Keratinocyte (primary cell): ENCODE measurements around the gene C19orf85. TPM values are rescaled to one million over a fixed set of nuclear protein-coding genes. Genes with fewer than 3 reads are reported as not detected.

Experiments used
- DNase-seq: peaks from one replicate; pipeline ENCODE4 v3.0.0-alpha.2; 2011; ENCODE audit warnings: low read depth, missing footprints, low spot score
- FAIRE-seq: peaks from 2 replicates; lab custom pipeline; 2011; peaks lifted over from hg19 to GRCh38; lab: Jason Lieb, UNC
- H2AFZ ChIP-seq: 2 replicates; pipeline ENCODE4 v1.6.0; 2012; ENCODE audit warnings: low read length, control low read depth, inconsistent platforms; ENCODE audit not compliant: control insufficient read depth
- H3K27ac ChIP-seq: 2 replicates; pipeline ENCODE4 v1.5.1; 2011; ENCODE audit warnings: low read length; ENCODE audit not compliant: control insufficient read depth, insufficient read depth
- H3K27me3 ChIP-seq: 3 replicates; pipeline ENCODE4 v1.6.0; 2011; ENCODE audit warnings: low read length; ENCODE audit not compliant: control insufficient read depth, insufficient read depth; ENCODE audit errors: extremely low read depth
- H3K36me3 ChIP-seq, 2 experiments: 2 replicates in 1 of 2; 3 replicates in 1 of 2; pipeline ENCODE4 v1.5.1; 2011; ENCODE audit warnings: low read length in 2 of 2, mild to moderate bottlenecking in 1 of 2; ENCODE audit not compliant: control insufficient read depth in 2 of 2, insufficient read depth in 2 of 2; ENCODE audit errors: extremely low read depth in 1 of 2
- H3K4me1 ChIP-seq: 3 replicates; pipeline ENCODE4 v1.5.1; 2011; ENCODE audit warnings: low read length; ENCODE audit not compliant: control insufficient read depth, insufficient read depth; ENCODE audit errors: extremely low read depth
- H3K4me2 ChIP-seq: 3 replicates; pipeline ENCODE4 v1.6.0; 2011; ENCODE audit warnings: low read depth, low read length; ENCODE audit not compliant: control insufficient read depth, insufficient read depth; ENCODE audit errors: extremely low read depth
- H3K4me3 ChIP-seq, 3 experiments: fragments of 200-600 bp in 1 of 3; sonication (generic) in 1 of 3; 2 replicates in 2 of 3; 3 replicates in 1 of 3; pipeline ENCODE4 v1.5.1; 2011 to 2016; ENCODE audit warnings: low read length in 3 of 3, mild to moderate bottlenecking in 3 of 3, control low read depth in 2 of 3, inconsistent platforms in 1 of 3, low read depth in 1 of 3, mixed read lengths in 1 of 3, mixed run types in 1 of 3, moderate library complexity in 1 of 3; ENCODE audit not compliant: control insufficient read depth in 2 of 3, insufficient read depth in 2 of 3; ENCODE audit errors: extremely low read depth in 1 of 3
- H3K79me2 ChIP-seq: 2 replicates; pipeline ENCODE4 v1.6.0; 2012; ENCODE audit warnings: low read length; ENCODE audit not compliant: control insufficient read depth, insufficient read depth
- H3K9ac ChIP-seq: 3 replicates; pipeline ENCODE4 v1.6.0; 2011; ENCODE audit warnings: low read length; ENCODE audit not compliant: control insufficient read depth, insufficient read depth; ENCODE audit errors: extremely low read depth
- H3K9me1 ChIP-seq: 3 replicates; pipeline ENCODE4 v1.6.0; 2011; ENCODE audit warnings: low read length; ENCODE audit not compliant: control insufficient read depth, insufficient read depth; ENCODE audit errors: extremely low read depth
- H3K9me3 ChIP-seq: 2 replicates; pipeline ENCODE4 v1.5.1; 2012; ENCODE audit warnings: low read depth, low read length; ENCODE audit not compliant: control insufficient read depth
- H4K20me1 ChIP-seq: 3 replicates; pipeline ENCODE4 v1.6.0; 2011; ENCODE audit warnings: low read length; ENCODE audit not compliant: control insufficient read depth, insufficient read depth; ENCODE audit errors: extremely low read depth
- EZH2 ChIP-seq: IDR thresholded peaks from one replicate; pipeline ENCODE4 v1.6.1; 2012; ENCODE audit warnings: inconsistent platforms, mild to moderate bottlenecking, low read length, moderate library complexity
- dilution Hi-C: fragments of 300-500 bp; cut with MboI; formaldehyde crosslinking; loops from one replicate; pipeline ENCODE4 v1.7.0; 2020; ENCODE audit warnings: low sequenced_read_pairs; ENCODE audit not compliant: extremely low pct_ligation_motif_present
- polyA plus RNA-seq, 5 experiments: library from polyadenylated mRNA; depleted of rRNA in 3 of 5; stranded (reverse) in 3 of 5; stranded (forward) in 1 of 5; unstranded in 1 of 5; fragments of >200 nt; gene quantifications; 1 replicate in 1 of 5; 2 replicates in 3 of 5; 3 replicates in 1 of 5; pipeline versions ENCODE4 v1.2.1 to v1.2.3, GENCODE V29; 2011 to 2012; ENCODE audit warnings: missing spikeins in 2 of 5, low read depth in 1 of 5, low replicate concordance in 1 of 5
- TF ChIP-seq, protein P1 (sequence below), 3 experiments: IDR thresholded peaks in 1 of 3; conservative IDR thresholded peaks in 1 of 3; optimal IDR thresholded peaks in 1 of 3; 2 replicates in 2 of 3; 3 replicates in 1 of 3; pipeline versions ENCODE3 to v1.5.1; 2011; ENCODE audit warnings: low read length in 3 of 3, mild to moderate bottlenecking in 3 of 3, moderate library complexity in 2 of 3, control low read depth in 1 of 3, inconsistent platforms in 1 of 3; ENCODE audit not compliant: insufficient read depth in 2 of 3; ENCODE audit errors: extremely low read depth in 1 of 3

The C19orf85 gene
- polyA plus RNA-seq, 1 donor (not counting 4 experiments of a cell fraction or from before 2014, with no cell fraction given) = not detected

DNA sequence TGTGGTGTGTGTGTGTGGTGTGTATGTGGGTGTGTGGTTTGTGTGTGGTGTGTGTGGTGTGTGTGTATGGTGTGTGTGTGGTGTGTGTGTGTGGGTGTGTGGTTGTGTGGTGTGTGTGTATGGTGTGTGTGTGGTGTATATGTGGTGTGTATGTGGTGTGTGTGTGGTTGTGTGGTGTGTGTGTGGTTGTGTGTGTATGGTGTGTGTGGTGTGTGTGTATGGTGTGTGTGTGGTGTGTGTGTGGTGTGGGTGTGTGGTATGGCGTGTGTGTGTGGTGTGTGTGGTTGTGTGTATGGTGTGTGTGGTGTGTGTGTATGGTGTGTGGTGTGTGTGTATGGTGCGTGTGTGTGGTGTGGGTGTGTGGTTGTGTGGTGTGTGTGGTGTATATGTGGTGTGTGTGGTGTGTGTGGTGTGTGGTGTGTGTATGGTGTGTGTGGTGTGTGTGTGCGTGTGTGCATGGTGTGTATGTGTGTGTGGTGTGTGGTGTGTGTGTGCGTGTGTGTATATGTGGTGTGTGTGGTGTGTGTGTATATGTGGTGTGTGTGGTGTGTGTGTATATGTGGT lies 30.1 kb downstream of the C19orf85 start:
- H3K27me3 ChIP-seq = peaks cover 29% of the 10 kb centered on the region
- DNase-seq (no peak), FAIRE-seq (peak; percentile 74)
- H3K9me3 ChIP-seq = no peaks in the 10 kb centered on the region
- H2AFZ ChIP-seq = no peak overlapping the region
- no peak overlapping the region for H3K4me3 ChIP-seq
- H3K27ac ChIP-seq = no peak overlapping the region
- TF ChIP-seq EZH2 = no peak
- TF ChIP-seq, protein P1, sequence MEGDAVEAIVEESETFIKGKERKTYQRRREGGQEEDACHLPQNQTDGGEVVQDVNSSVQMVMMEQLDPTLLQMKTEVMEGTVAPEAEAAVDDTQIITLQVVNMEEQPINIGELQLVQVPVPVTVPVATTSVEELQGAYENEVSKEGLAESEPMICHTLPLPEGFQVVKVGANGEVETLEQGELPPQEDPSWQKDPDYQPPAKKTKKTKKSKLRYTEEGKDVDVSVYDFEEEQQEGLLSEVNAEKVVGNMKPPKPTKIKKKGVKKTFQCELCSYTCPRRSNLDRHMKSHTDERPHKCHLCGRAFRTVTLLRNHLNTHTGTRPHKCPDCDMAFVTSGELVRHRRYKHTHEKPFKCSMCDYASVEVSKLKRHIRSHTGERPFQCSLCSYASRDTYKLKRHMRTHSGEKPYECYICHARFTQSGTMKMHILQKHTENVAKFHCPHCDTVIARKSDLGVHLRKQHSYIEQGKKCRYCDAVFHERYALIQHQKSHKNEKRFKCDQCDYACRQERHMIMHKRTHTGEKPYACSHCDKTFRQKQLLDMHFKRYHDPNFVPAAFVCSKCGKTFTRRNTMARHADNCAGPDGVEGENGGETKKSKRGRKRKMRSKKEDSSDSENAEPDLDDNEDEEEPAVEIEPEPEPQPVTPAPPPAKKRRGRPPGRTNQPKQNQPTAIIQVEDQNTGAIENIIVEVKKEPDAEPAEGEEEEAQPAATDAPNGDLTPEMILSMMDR (optimal IDR thresholded peaks at IDR 0.05 in 1 of 3, IDR thresholded peaks at IDR 0.05 in 1 of 3, conservative IDR thresholded peaks at IDR 0.05 in 1 of 3; ENCODE audit: extremely low read depth in 1 of 3, insufficient read depth in 2 of 3, low read length in 3 of 3) = no peak
- H3K9me1 ChIP-seq = no peaks in the 10 kb centered on the region
- H3K4me1 ChIP-seq = no peaks in the 10 kb centered on the region
- H3K79me2 ChIP-seq = no peaks in the 10 kb centered on the region
- dilution Hi-C loops = no loop called here
- H4K20me1 ChIP-seq = peaks cover 9% of the 10 kb centered on the region
- H3K4me2 ChIP-seq = no peak overlapping the region
- no peak overlapping the region for H3K9ac ChIP-seq
- H3K36me3 ChIP-seq = no peaks in the 10 kb centered on the region

DNA sequence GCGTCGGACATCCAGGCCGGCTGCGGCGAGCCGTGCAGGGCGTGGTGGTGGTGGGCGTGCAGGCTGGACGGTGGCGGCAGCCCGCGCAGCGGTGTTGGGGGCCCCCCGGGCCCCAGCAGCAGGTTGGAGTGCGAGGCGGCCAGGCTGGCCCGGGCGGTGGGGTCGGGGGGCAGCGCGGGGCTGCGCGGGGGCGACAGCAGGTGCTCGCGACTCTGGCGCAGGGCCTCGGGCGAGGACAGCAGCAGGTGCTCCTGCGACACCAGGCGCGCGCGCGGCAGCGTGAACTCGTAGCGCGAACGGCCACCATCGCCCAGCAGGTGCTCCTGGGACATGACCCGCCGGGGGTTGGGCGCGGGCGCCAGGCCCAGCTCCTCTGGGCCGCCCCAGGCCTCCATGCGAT lies 31.3 kb downstream of the C19orf85 start:
- no peak overlapping the region for H3K27ac ChIP-seq
- no peak for DNase-seq
- TF ChIP-seq EZH2 = no peak
- TF ChIP-seq, protein P1 (optimal IDR thresholded peaks at IDR 0.05 in 1 of 3, IDR thresholded peaks at IDR 0.05 in 1 of 3, conservative IDR thresholded peaks at IDR 0.05 in 1 of 3; ENCODE audit: extremely low read depth in 1 of 3, insufficient read depth in 2 of 3, low read length in 3 of 3) = no peak
- no peaks in the 10 kb centered on the region for H3K9me1 ChIP-seq
- H4K20me1 ChIP-seq = peaks cover 8% of the 10 kb centered on the region
- H3K9me3 ChIP-seq = no peaks in the 10 kb centered on the region
- no peak overlapping the region for H3K4me2 ChIP-seq
- no peaks in the 10 kb centered on the region for H3K4me1 ChIP-seq
- no peak for FAIRE-seq
- no peak overlapping the region for H3K4me3 ChIP-seq
- peaks cover 21% of the 10 kb centered on the region for H3K27me3 ChIP-seq
- dilution Hi-C loops = no loop called here
- H3K36me3 ChIP-seq = no peaks in the 10 kb centered on the region
- no peaks in the 10 kb centered on the region for H3K79me2 ChIP-seq
- no peak overlapping the region for H2AFZ ChIP-seq
- no peak overlapping the region for H3K9ac ChIP-seq
